Stimulated activated CD8-positive, alpha-beta memory T cell treated with anti-CD3 and anti-CD28 coated beads, Interleukin-2, amount 100 ng/mL, for 48 hours (primary cell): ENCODE measurements around the gene CDC42EP1.
"Not testable (repeated sequence)": the region's sequence is repeated elsewhere in the genome, so short reads cannot be mapped to it uniquely, and the experiment has no call there.

ENCODE experiments used
- DNase-seq, 2 donors: peaks; one replicate each; pipeline ENCODE4 v3.0.0-alpha.2; 2020; ENCODE audit warnings: low read depth in 2 of 2

CDC42EP1 gene

GRCh38 chr22:37578002-37578401 lies 17.7 kb downstream of the CDC42EP1 start:
- no peak for DNase-seq

GRCh38 chr22:37581504-37581903 lies 21.2 kb downstream of the CDC42EP1 start:
- no peak for DNase-seq

- no peak for DNase-seq
These were observed 22.2 kb downstream of the CDC42EP1 start for GRCh38 chr22:37582526-37582925.

- no peak for DNase-seq
These were observed 28.4 kb downstream of the CDC42EP1 start for GRCh38 chr22:37588546-37589215.

- no peak for DNase-seq
These were observed 29.4 kb downstream of the CDC42EP1 start for GRCh38 chr22:37589636-37590035.

- DNase-seq: not testable (repeated sequence)
These were observed 30.8 kb downstream of the CDC42EP1 start for GRCh38 chr22:37591081-37591480.

GRCh38 chr22:37591823-37592404 lies 31.6 kb downstream of the CDC42EP1 start:
- no peak for DNase-seq

- no peak for DNase-seq
These were observed 34.0 kb downstream of the CDC42EP1 start for GRCh38 chr22:37594237-37594636.

GRCh38 chr22:37599153-37599552 lies 38.9 kb downstream of the CDC42EP1 start:
- DNase-seq: no peak

- no peak for DNase-seq
These were observed 40.9 kb downstream of the CDC42EP1 start for GRCh38 chr22:37601203-37601539.

GRCh38 chr22:37601540-37602442 lies 41.5 kb downstream of the CDC42EP1 start:
- no peak for DNase-seq

GRCh38 chr22:37602546-37603277 lies 42.4 kb downstream of the CDC42EP1 start:
- not testable (repeated sequence) for DNase-seq

GRCh38 chr22:37604074-37604473 lies 43.8 kb downstream of the CDC42EP1 start:
- no peak for DNase-seq

GRCh38 chr22:37604875-37605274 lies 44.6 kb downstream of the CDC42EP1 start:
- no peak for DNase-seq

- DNase-seq: peak; percentile 88
These were observed 47.0 kb downstream of the CDC42EP1 start for GRCh38 chr22:37607010-37607934.

GRCh38 chr22:37607935-37608476 lies 47.7 kb downstream of the CDC42EP1 start:
- DNase-seq: no peak

GRCh38 chr22:37608477-37609239 lies 48.4 kb downstream of the CDC42EP1 start, which contains the start of gene GGA1:
GGA1 (plus strand) TSS chr22:37608834; CDS start chr22:37608861, 27 bp downstream.
- DNase-seq: peak; percentile 92

- no peak for DNase-seq
These were observed 49.2 kb downstream of the CDC42EP1 start for GRCh38 chr22:37609240-37610152.

GRCh38 chr22:37610153-37610475 lies 49.8 kb downstream of the CDC42EP1 start:
- not testable (repeated sequence) for DNase-seq
